HFFc6 (cell line): ENCODE results near the gene NOS1. TPM values are rescaled to one million over a fixed set of nuclear protein-coding genes. Genes with fewer than 3 reads are reported as not detected.
A peak's percentile ranks its signal among the peaks of the same experiment; 100 is the strongest.

Experiments
- DNase-seq: peaks from one replicate; pipeline ENCODE4 v3.0.0-alpha.2; 2018
- H3K27ac Mint-ChIP-seq: 2 replicates; pipeline ENCODE4 v1.8.0; 2020; ENCODE audit warnings: mild to moderate bottlenecking, mixed read lengths
- H3K27me3 Mint-ChIP-seq: 2 replicates; pipeline ENCODE4 v1.8.0; 2021; ENCODE audit warnings: mild to moderate bottlenecking, moderate library complexity, mixed read lengths; ENCODE audit not compliant: insufficient read depth
- H3K36me3 Mint-ChIP-seq: 2 replicates; pipeline ENCODE4 v1.8.0; 2021; ENCODE audit warnings: low read depth, mixed read lengths
- H3K4me1 Mint-ChIP-seq: 2 replicates; pipeline ENCODE4 v1.8.0; 2020; ENCODE audit warnings: low read depth, mixed read lengths
- H3K4me3 Mint-ChIP-seq: 2 replicates; pipeline ENCODE4 v1.8.0; 2020; ENCODE audit warnings: mild to moderate bottlenecking, moderate library complexity, mixed read lengths
- H3K9me3 Mint-ChIP-seq: 2 replicates; pipeline ENCODE4 v1.8.0; 2020; ENCODE audit warnings: mild to moderate bottlenecking, mixed read lengths
- total RNA-seq, 6 experiments: library from RNA; stranded (reverse); fragmentation: NEBNext Ultra II Directional; extraction: Animal tissue kit (Norgen Biotek cat#: 25700); gene quantifications; 2 replicates in 1 of 6; 3 replicates in 5 of 6; pipeline ENCODE4 v1.2.3, GENCODE V29; 2021
- TF ChIP-seq, protein P1 (sequence below): fragments of 200-600 bp; sonication (generic); IDR thresholded peaks from 2 replicates; pipeline ENCODE4 v1.5.0; 2021; ENCODE audit warnings: antibody characterized with exemption, mild to moderate bottlenecking

Gene NOS1
- total RNA-seq, 6 experiments from 2014 or later = not detected

DNA sequence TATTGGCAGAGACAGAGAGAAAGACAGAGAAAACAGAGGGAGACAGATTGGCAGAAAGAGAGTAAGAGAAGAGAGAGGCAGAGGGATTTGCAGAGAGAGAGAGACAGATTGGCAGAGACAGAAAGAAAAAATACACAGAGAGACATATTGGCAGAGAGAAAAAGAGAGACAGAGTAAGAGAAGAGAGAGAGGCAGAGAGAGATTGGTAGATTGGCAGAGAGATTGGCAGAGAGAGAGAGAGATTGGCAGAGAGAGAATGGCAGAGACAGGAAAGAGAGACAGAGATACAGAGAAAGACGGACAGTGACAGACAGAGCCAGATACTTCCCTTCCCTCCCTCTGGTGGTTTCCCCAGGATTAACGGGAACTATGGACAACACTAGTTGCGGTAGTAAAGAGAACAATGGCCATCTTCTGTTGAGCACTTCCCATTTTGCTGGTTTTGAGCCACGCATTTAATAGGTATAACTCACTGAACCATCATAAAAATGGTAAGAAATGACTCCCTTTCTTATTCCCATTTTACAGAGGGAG is 2.6 kb upstream of the NOS1 start:
- Mint-ChIP-seq H3K4me3 (no peak overlapping the region), H3K27ac (no peak overlapping the region), H3K9me3 (no peaks in the 10 kb centered on the region), H3K27me3 (peaks cover 31% of the 10 kb centered on the region), H3K4me1 (no peaks in the 10 kb centered on the region), H3K36me3 (no peaks in the 10 kb centered on the region)
- TF ChIP-seq, protein P1, sequence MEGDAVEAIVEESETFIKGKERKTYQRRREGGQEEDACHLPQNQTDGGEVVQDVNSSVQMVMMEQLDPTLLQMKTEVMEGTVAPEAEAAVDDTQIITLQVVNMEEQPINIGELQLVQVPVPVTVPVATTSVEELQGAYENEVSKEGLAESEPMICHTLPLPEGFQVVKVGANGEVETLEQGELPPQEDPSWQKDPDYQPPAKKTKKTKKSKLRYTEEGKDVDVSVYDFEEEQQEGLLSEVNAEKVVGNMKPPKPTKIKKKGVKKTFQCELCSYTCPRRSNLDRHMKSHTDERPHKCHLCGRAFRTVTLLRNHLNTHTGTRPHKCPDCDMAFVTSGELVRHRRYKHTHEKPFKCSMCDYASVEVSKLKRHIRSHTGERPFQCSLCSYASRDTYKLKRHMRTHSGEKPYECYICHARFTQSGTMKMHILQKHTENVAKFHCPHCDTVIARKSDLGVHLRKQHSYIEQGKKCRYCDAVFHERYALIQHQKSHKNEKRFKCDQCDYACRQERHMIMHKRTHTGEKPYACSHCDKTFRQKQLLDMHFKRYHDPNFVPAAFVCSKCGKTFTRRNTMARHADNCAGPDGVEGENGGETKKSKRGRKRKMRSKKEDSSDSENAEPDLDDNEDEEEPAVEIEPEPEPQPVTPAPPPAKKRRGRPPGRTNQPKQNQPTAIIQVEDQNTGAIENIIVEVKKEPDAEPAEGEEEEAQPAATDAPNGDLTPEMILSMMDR = 0 out of 2 replicates have a peak, but pooled peaks have one; percentile 19
- no peak for DNase-seq

- H3K4me3 Mint-ChIP-seq = no peak overlapping the region
- no peak overlapping the region for H3K27ac Mint-ChIP-seq
- H3K9me3 Mint-ChIP-seq = no peaks in the 10 kb centered on the region
- H3K4me1 Mint-ChIP-seq = no peaks in the 10 kb centered on the region
- no peaks in the 10 kb centered on the region for H3K36me3 Mint-ChIP-seq
- peaks cover 27% of the 10 kb centered on the region for H3K27me3 Mint-ChIP-seq
- TF ChIP-seq, protein P1 = no peak
- DNase-seq = no peak
Measured at GRCh38 chr12:117363056-117363662, 1.7 kb upstream of the NOS1 start.

DNA sequence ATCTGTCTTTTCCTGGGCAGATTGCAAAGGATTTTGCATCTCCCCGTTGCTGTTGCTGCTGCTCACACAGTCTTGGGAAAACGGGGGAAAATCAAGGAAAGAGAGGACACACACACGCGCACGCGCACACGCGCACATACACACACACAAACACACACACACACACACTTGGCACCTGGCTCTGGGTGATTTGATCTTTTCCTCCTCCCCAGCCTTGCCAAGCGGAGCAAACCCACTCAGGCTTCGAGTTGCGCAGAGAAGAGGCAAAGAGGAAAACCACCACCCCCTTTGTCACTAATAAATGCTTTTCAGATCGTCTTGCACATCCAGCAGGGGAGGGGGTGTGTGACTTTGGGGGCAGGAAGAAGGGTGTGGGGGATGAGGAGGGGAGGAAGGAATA is 965 bp upstream of the NOS1 start:
- peaks cover 31% of the 10 kb centered on the region for H3K27me3 Mint-ChIP-seq
- H3K4me3 Mint-ChIP-seq = no peak overlapping the region
- DNase-seq = no peak
- H3K4me1 Mint-ChIP-seq = no peaks in the 10 kb centered on the region
- no peaks in the 10 kb centered on the region for H3K36me3 Mint-ChIP-seq
- no peaks in the 10 kb centered on the region for H3K9me3 Mint-ChIP-seq
- no peak overlapping the region for H3K27ac Mint-ChIP-seq
- TF ChIP-seq, protein P1 = no peak

GRCh38 chr12:117361905-117362304 is 479 bp upstream of the NOS1 start:
- H3K4me3 Mint-ChIP-seq = no peak overlapping the region
- no peak for DNase-seq
- H3K9me3 Mint-ChIP-seq = no peaks in the 10 kb centered on the region
- peaks cover 31% of the 10 kb centered on the region for H3K27me3 Mint-ChIP-seq
- TF ChIP-seq, protein P1 = no peak
- H3K27ac Mint-ChIP-seq = no peak overlapping the region
- H3K4me1 Mint-ChIP-seq = no peaks in the 10 kb centered on the region
- H3K36me3 Mint-ChIP-seq = no peaks in the 10 kb centered on the region

DNA sequence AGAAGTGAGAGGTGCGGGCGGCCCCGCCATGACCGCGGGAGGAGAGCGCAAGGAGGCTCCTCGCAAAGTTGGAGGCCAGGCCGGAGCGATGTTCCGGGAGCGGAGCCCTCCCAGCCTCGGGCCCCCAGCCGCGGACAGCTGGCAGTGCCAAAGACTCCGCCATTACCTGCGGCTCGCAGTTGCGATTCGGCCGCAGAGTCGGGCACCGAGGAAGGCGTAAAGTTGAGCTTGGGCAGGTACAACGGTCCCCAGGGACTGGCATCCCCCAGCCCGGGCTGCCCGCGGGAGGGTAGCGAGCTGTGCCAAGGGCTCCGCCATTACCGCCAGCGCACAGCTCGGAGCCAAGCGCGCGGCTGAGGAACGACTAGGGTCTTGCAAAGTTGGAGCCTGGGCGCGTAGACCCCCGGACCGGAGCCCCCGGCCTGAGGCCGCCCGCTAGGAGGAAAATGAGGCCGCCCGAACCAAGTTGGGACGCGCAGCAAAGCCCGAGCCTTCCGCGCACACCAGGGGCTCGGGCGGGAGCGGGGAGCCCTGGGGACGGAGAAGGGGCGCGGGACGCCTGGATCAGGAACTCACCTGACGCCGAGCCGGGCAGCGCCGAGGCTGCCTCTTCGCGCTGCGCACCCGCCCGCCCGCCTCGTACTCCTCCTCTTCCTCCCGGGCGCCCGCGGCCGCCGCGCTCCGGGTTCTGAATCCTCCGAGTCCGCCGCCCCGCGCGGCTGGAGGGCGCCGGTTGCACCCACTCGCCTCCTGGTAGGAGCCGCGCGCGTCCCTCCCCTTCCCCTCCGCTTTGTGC is 677 bp downstream of the NOS1 start:
- H3K4me3 Mint-ChIP-seq = no peak overlapping the region
- DNase-seq = no peak
- H3K4me1 Mint-ChIP-seq = no peaks in the 10 kb centered on the region
- no peak overlapping the region for H3K27ac Mint-ChIP-seq
- H3K27me3 Mint-ChIP-seq = peaks cover 28% of the 10 kb centered on the region
- no peaks in the 10 kb centered on the region for H3K36me3 Mint-ChIP-seq
- TF ChIP-seq, protein P1 = no peak
- no peaks in the 10 kb centered on the region for H3K9me3 Mint-ChIP-seq
